ENCODE results near the gene FOXM1.

GRCh38 chr12:2836574-2836973 is 40.4 kb downstream of the FOXM1 start:
- TF ChIP-seq CTCF (IDR thresholded peaks at IDR 0.05) (no peak), ZFX (IDR thresholded peaks at IDR 0.05; ENCODE audit: borderline replicate concordance) (no peak)
